ENCODE results near the gene TFR2.

GRCh38 chr7:100577507-100577906, 63.8 kb downstream of the TFR2 start:
- TF ChIP-seq CTCF (conservative IDR thresholded peaks at IDR 0.05 in 1 of 2, IDR thresholded peaks at IDR 0.05 in 1 of 2; ENCODE audit: low read depth in 1 of 2, low read length in 2 of 2): no peak
- TF ChIP-seq EZH2 (IDR thresholded peaks at IDR 0.05; ENCODE audit: low read length, missing control alignments): no peak

Measured in fibroblast of lung (primary cell).